Measurements from ENCODE around the gene CACNA2D1. TPM values are rescaled to one million over a fixed set of nuclear protein-coding genes. Genes with fewer than 3 reads are reported as not detected.
"Not testable (repeated sequence)": the region's sequence is repeated elsewhere in the genome, so short reads cannot be mapped to it uniquely, and the experiment has no call there.

Gene CACNA2D1
- total RNA-seq, 1 donor from 2014 or later: not detected

DNA sequence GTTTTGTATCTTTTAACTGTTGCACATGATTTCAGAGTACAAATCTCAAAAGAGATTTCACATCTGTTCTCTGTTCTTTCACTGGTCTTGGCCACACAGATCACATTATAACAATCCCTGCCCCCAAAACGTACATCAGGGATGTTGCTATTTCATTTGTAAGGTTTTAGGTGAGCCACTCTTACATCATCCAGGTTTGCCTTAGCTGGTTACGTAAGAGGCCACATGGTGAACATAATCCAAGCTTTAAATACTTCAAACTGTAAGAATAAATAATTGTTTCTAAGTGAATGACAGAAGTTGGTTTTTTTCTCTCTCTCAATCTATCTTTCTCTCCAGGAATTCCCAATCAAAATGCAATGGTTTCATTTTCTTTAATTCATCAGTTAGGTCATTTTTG, 427.8 kb downstream of the CACNA2D1 start:
- CTCF ChIA-PET: no interaction called here
- H3K4me1 Mint-ChIP-seq: no peaks in the 10 kb centered on the region
- H3K27ac Mint-ChIP-seq: no peak overlapping the region
- DNase-seq: no peak
- H3K4me3 Mint-ChIP-seq: no peak overlapping the region
- H3K27me3 Mint-ChIP-seq: no peaks in the 10 kb centered on the region
- no peaks in the 10 kb centered on the region for H3K36me3 Mint-ChIP-seq (ENCODE audit: low read depth)
- intact Hi-C loops (cut with micrococcal nuclease): loop anchor here (5.0 kb wide), 1 partner anchor 518 kb away; no protein-coding TSS in a partner anchor
- no peak for ATAC-seq (ENCODE audit: low read depth)
- POLR2A ChIA-PET: no interaction called here
- no peaks in the 10 kb centered on the region for H3K9me3 Mint-ChIP-seq
- TF ChIP-seq CTCF (IDR thresholded peaks at IDR 0.05): no peak

DNA sequence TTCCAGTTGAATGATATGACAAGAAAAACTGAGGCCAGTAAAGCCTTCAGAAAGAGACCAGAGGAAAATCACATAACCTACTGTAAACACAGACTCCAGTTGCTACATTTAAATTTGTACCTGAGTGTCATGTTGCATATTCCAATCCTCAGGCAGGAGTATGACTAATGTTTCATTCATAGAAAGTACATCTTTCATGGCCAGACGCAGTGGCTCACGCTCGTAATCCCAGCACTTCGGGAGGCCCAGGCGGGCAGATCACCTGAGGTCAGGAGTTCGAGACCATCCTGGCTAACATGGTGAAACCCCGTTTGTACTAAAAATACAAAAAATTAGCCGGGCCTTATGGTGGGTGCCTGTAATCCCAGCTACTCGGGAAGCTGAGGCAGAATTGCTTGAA, 429.0 kb downstream of the CACNA2D1 start:
- CTCF ChIA-PET; ATAC-seq (ENCODE audit: low read depth): not testable (repeated sequence)

DNA sequence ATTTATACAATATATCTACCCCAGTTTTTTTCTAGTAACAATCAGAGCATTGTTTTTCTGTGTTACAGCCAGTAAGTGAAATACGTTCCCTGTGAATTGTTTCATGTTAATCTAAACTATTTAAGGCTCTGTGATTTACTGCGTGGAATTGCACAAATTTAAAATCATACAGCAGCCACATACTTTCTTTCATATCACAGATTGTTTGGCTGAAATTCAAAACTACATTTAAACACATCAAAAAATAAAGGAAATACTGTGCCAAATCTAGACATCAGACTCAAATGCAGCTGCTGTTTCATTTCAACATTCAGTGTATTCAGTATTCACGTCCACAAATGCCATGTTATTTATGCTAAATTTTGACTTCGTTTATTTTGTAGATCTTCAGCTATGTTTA, 431.1 kb downstream of the CACNA2D1 start:
- Mint-ChIP-seq H3K4me3 (no peak overlapping the region), H3K9me3 (no peaks in the 10 kb centered on the region), H3K36me3 (ENCODE audit: low read depth) (no peaks in the 10 kb centered on the region), H3K27me3 (no peaks in the 10 kb centered on the region), H3K27ac (no peak overlapping the region), H3K4me1 (no peaks in the 10 kb centered on the region)
- ATAC-seq (ENCODE audit: low read depth) (no peak), DNase-seq (no peak)
- POLR2A ChIA-PET: no interaction called here
- no peak for TF ChIP-seq CTCF (IDR thresholded peaks at IDR 0.05)
- CTCF ChIA-PET: no interaction called here
- intact Hi-C loops (cut with micrococcal nuclease): no loop called here

More for the DNA sequence above, 429.0 kb downstream of the CACNA2D1 start:
- H3K9me3 Mint-ChIP-seq; DNase-seq; POLR2A ChIA-PET; H3K27me3 Mint-ChIP-seq; intact Hi-C loops (cut with micrococcal nuclease); H3K27ac Mint-ChIP-seq; H3K4me1 Mint-ChIP-seq; H3K36me3 Mint-ChIP-seq (ENCODE audit: low read depth); H3K4me3 Mint-ChIP-seq: not testable (repeated sequence)

- intact Hi-C loops (cut with micrococcal nuclease): no loop called here
- H3K36me3 Mint-ChIP-seq (ENCODE audit: low read depth): no peaks in the 10 kb centered on the region
- H3K4me1 Mint-ChIP-seq: no peaks in the 10 kb centered on the region
- no peak for TF ChIP-seq CTCF (IDR thresholded peaks at IDR 0.05)
- CTCF ChIA-PET: no interaction called here
- ATAC-seq (ENCODE audit: low read depth): no peak
- no peak overlapping the region for H3K27ac Mint-ChIP-seq
- H3K9me3 Mint-ChIP-seq: no peaks in the 10 kb centered on the region
- H3K27me3 Mint-ChIP-seq: no peaks in the 10 kb centered on the region
- no peak for DNase-seq
- POLR2A ChIA-PET: no interaction called here
- H3K4me3 Mint-ChIP-seq: no peak overlapping the region
Observed at GRCh38 chr7:82010416-82010815, 433.2 kb downstream of the CACNA2D1 start.

DNA sequence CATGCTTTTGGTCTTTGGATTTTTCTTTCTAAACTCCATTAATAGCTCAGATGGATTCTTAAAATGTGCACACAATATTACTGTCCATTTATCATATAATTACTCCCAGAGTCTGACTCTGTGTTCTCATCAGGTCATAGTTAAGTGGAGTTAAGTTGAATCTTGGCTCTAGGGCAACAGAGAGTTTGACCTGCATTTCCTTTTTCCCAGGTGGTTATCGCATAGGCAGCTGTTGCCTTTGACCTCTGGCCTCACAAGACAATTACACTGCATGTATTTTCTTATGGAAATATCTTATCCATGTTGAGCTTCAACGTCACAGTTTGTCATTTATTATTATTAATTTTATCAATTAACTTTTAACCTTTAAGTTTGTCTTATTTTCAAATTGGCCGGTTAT, 436.3 kb downstream of the CACNA2D1 start:
- H3K36me3 Mint-ChIP-seq (ENCODE audit: low read depth): no peaks in the 10 kb centered on the region
- TF ChIP-seq CTCF (IDR thresholded peaks at IDR 0.05): no peak
- no peak overlapping the region for H3K4me3 Mint-ChIP-seq
- no peaks in the 10 kb centered on the region for H3K27me3 Mint-ChIP-seq
- ATAC-seq (ENCODE audit: low read depth) (no peak), DNase-seq (no peak)
- POLR2A ChIA-PET: no interaction called here
- H3K27ac Mint-ChIP-seq: no peak overlapping the region
- CTCF ChIA-PET: no interaction called here
- no peaks in the 10 kb centered on the region for H3K9me3 Mint-ChIP-seq
- intact Hi-C loops (cut with micrococcal nuclease): no loop called here
- no peaks in the 10 kb centered on the region for H3K4me1 Mint-ChIP-seq

- no peaks in the 10 kb centered on the region for H3K36me3 Mint-ChIP-seq (ENCODE audit: low read depth)
- intact Hi-C loops (cut with micrococcal nuclease): no loop called here
- no peaks in the 10 kb centered on the region for H3K9me3 Mint-ChIP-seq
- H3K27ac Mint-ChIP-seq: no peak overlapping the region
- no peaks in the 10 kb centered on the region for H3K27me3 Mint-ChIP-seq
- ChIA-PET POLR2A (no interaction called here), CTCF (no interaction called here)
- DNase-seq: no peak
- no peak for TF ChIP-seq CTCF (IDR thresholded peaks at IDR 0.05)
- ATAC-seq (ENCODE audit: low read depth): no peak
- H3K4me3 Mint-ChIP-seq: no peak overlapping the region
- no peaks in the 10 kb centered on the region for H3K4me1 Mint-ChIP-seq
Observed at GRCh38 chr7:82005056-82005455, 438.5 kb downstream of the CACNA2D1 start.
